ENCODE results near the gene PROCR.

The PROCR gene

GRCh38 chr20:35133735-35134134, 38.1 kb upstream of the PROCR start:
- Histone ChIP-seq H3K36me3 (ENCODE audit: control insufficient read depth, low read length) (peaks cover 25% of the 10 kb centered on the region), H3K4me2 (ENCODE audit: low read length) (no peak overlapping the region), H3K4me1 (ENCODE audit: control insufficient read depth, low read length) (no peaks in the 10 kb centered on the region), H3K9me2 (replicated peaks; ENCODE audit: control insufficient read depth, low read length) (no peaks in the 10 kb centered on the region), H3F3A (ENCODE audit: control insufficient read depth, insufficient read depth) (no peaks in the 10 kb centered on the region), H3K27ac (ENCODE audit: low read depth, low read length) (no peak overlapping the region), H3K4me3 (ENCODE audit: low read length) (no peak overlapping the region), H4K20me1 (ENCODE audit: control insufficient read depth, insufficient read depth, low read depth, low read length) (no peaks in the 10 kb centered on the region), H3K79me2 (ENCODE audit: control insufficient read depth, low read length) (no peaks in the 10 kb centered on the region), H3K9me3 (ENCODE audit: control insufficient read depth, insufficient read depth, low read length) (no peaks in the 10 kb centered on the region), H3K27me3 (ENCODE audit: control insufficient read depth, low read length) (no peaks in the 10 kb centered on the region)
- TF ChIP-seq CTCF (IDR thresholded peaks at IDR 0.05; ENCODE audit: low read depth, low read length, poor library complexity, severe bottlenecking) (no peak), EZH2phosphoT487 (IDR thresholded peaks at IDR 0.05; ENCODE audit: borderline replicate concordance, low read length) (no peak)

GRCh38 chr20:35134472-35134871, 37.4 kb upstream of the PROCR start:
- Histone ChIP-seq H3K36me3 (ENCODE audit: control insufficient read depth, low read length) (peaks cover 25% of the 10 kb centered on the region), H3K4me1 (ENCODE audit: control insufficient read depth, low read length) (no peaks in the 10 kb centered on the region), H3K4me2 (ENCODE audit: low read length) (no peak overlapping the region), H3K27me3 (ENCODE audit: control insufficient read depth, low read length) (no peaks in the 10 kb centered on the region), H3K9me2 (replicated peaks; ENCODE audit: control insufficient read depth, low read length) (no peaks in the 10 kb centered on the region), H3K9me3 (ENCODE audit: control insufficient read depth, insufficient read depth, low read length) (no peaks in the 10 kb centered on the region), H3K79me2 (ENCODE audit: control insufficient read depth, low read length) (no peaks in the 10 kb centered on the region), H3K27ac (ENCODE audit: low read depth, low read length) (no peak overlapping the region), H3K4me3 (ENCODE audit: low read length) (no peak overlapping the region), H3F3A (ENCODE audit: control insufficient read depth, insufficient read depth) (no peaks in the 10 kb centered on the region), H4K20me1 (ENCODE audit: control insufficient read depth, insufficient read depth, low read depth, low read length) (no peaks in the 10 kb centered on the region)
- TF ChIP-seq EZH2phosphoT487 (IDR thresholded peaks at IDR 0.05; ENCODE audit: borderline replicate concordance, low read length): no peak
- no peak for TF ChIP-seq CTCF (IDR thresholded peaks at IDR 0.05; ENCODE audit: low read depth, low read length, poor library complexity, severe bottlenecking)

- no peaks in the 10 kb centered on the region for H3K9me2 ChIP-seq (replicated peaks; ENCODE audit: control insufficient read depth, low read length)
- H4K20me1 ChIP-seq (ENCODE audit: control insufficient read depth, insufficient read depth, low read depth, low read length): no peaks in the 10 kb centered on the region
- no peaks in the 10 kb centered on the region for H3K27me3 ChIP-seq (ENCODE audit: control insufficient read depth, low read length)
- TF ChIP-seq CTCF (IDR thresholded peaks at IDR 0.05; ENCODE audit: low read depth, low read length, poor library complexity, severe bottlenecking) (no peak), EZH2phosphoT487 (IDR thresholded peaks at IDR 0.05; ENCODE audit: borderline replicate concordance, low read length) (no peak)
- H3K4me3 ChIP-seq (ENCODE audit: low read length): no peak overlapping the region
- no peaks in the 10 kb centered on the region for H3K79me2 ChIP-seq (ENCODE audit: control insufficient read depth, low read length)
- no peaks in the 10 kb centered on the region for H3K9me3 ChIP-seq (ENCODE audit: control insufficient read depth, insufficient read depth, low read length)
- peaks cover 25% of the 10 kb centered on the region for H3K36me3 ChIP-seq (ENCODE audit: control insufficient read depth, low read length)
- no peak overlapping the region for H3K4me2 ChIP-seq (ENCODE audit: low read length)
- no peaks in the 10 kb centered on the region for H3F3A ChIP-seq (ENCODE audit: control insufficient read depth, insufficient read depth)
- no peaks in the 10 kb centered on the region for H3K4me1 ChIP-seq (ENCODE audit: control insufficient read depth, low read length)
- H3K27ac ChIP-seq (ENCODE audit: low read depth, low read length): no peak overlapping the region
Measured at GRCh38 chr20:35134880-35135279, 37.0 kb upstream of the PROCR start.
